Body of pancreas (tissue), 4 donors: ENCODE measurements around the gene GRN. TPM values are rescaled to one million over a fixed set of nuclear protein-coding genes. Genes with fewer than 3 reads are reported as not detected.
"Not testable (repeated sequence)": the region's sequence is repeated elsewhere in the genome, so short reads cannot be mapped to it uniquely, and the experiment has no call there.

Source experiments
- ATAC-seq: fragments of 150-250 bp; one replicate; pipeline ENCODE4 v1.9.1; 2016
- DNase-seq, 4 donors: peaks; one replicate each; pipeline ENCODE4 v3.0.0-alpha.2; 2019
- H3K27ac ChIP-seq, 4 donors: fragments of 200-600 bp; sonication (generic); 1 replicate in 3 of 4; 2 replicates in 1 of 4; pipeline versions ENCODE4 v1.5.1 to v1.6.1; 2016 to 2019; ENCODE audit warnings: mild to moderate bottlenecking in 1 of 4, mixed read lengths in 1 of 4, moderate library complexity in 1 of 4
- H3K27me3 ChIP-seq, 2 donors: fragments of 200-600 bp; sonication (generic); one replicate each; pipeline ENCODE4 v1.6.0; 2016; ENCODE audit warnings: mild to moderate bottlenecking in 1 of 2
- H3K36me3 ChIP-seq, 2 donors: fragments of 200-600 bp; sonication (generic); replicated peaks in 1 of 2; 2 replicates each; pipeline ENCODE4 v1.5.1; 2016; ENCODE audit warnings: low read depth in 2 of 2; ENCODE audit not compliant: insufficient read depth in 1 of 2
- H3K4me1 ChIP-seq: fragments of 200-600 bp; sonication (generic); one replicate; pipeline ENCODE4 v1.6.0; 2016
- H3K4me3 ChIP-seq, 2 donors: fragments of 200-600 bp; sonication (generic); 1 replicate in 1 of 2; 2 replicates in 1 of 2; pipeline ENCODE4 v1.5.1; 2016 to 2019
- H3K9me3 ChIP-seq, 3 donors: fragments of 200-600 bp; sonication (generic); 1 replicate in 2 of 3; 2 replicates in 1 of 3; pipeline ENCODE4 v1.5.1; 2016
- POLR2A ChIP-seq, 3 donors: fragments of 450-650 bp; IDR thresholded peaks; one replicate each; pipeline ENCODE4 v1.6.1; 2016; ENCODE audit warnings: antibody characterized with exemption in 3 of 3, mild to moderate bottlenecking in 2 of 3
- WGBS, 2 donors: methylation state at CpG; one replicate each; pipeline ENCODE4 v1.1.5; 2017; 5-methylcytosine and 5-hydroxymethylcytosine counted together
- intact Hi-C: fragments of 100-400 bp; cut with DNase I; formaldehyde crosslinking; loops from one replicate; pipeline ENCODE4 v1.15.1; 2023
- total RNA-seq, 2 donors: library from RNA; depleted of rRNA; stranded (reverse); fragments of >200 nt; gene quantifications; one replicate each; pipeline ENCODE4 v1.1.0, GENCODE V29; 2016
- TF ChIP-seq, protein P1 (sequence below), 7 experiments: fragments of 450-650 bp in 4 of 7; fragments of 200-600 bp in 3 of 7; sonication (generic) in 3 of 7; IDR thresholded peaks; one replicate each; pipeline ENCODE4 v1.5.1; 2016 to 2019; ENCODE audit warnings: antibody characterized with exemption in 7 of 7

Gene GRN
- total RNA-seq, 2 donors from 2014 or later = 119 to 153 TPM

DNA sequence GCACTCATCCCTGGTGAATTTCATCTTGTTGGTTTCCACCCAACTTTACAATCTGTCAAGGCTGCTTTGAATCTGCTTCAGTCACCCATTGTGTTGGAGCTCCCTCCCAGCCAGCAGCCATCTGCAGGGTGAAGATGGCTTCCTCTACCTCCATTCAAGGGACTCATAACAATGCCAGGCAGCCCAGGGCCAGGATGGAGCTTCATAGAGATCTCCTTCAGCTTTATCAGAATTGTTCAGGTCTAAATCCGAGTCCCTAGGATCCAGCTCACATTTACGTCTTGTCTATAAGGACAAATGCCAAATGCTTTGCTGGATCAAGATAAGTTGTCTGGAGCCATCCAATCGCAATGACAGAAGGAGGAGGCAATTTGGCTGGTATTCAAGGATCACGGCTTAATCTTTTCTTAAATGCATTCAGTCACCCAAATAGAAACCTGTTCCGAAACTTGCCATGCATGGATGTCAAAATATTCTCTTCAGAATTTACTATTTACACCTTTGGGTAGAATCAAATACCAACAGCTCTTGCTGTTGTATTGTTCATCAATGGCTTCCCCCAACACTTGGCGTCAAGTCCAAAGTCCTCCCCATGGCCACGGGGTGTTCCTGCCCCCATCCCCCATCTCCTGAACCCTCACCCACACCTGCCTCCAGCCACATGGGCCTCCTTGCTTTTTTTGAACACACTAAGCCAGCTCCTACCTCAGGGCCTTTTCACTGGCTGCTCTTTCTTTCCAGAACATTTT lies 22.3 kb downstream of the GRN start:
- ATAC-seq = no peak
- Histone ChIP-seq H3K9me3 (no peaks in the 10 kb centered on the region), H3K4me3 (no peak overlapping the region), H3K4me1 (peaks cover 16% of the 10 kb centered on the region), H3K36me3 (no peaks in the 10 kb centered on the region), H3K27ac (no peak overlapping the region), H3K27me3 (no peaks in the 10 kb centered on the region)
- 25 to 32% methylated on average over 7 of the region's 7 CpGs for WGBS, 2 donors
- no peak for TF ChIP-seq POLR2A (IDR thresholded peaks at IDR 0.05)
- TF ChIP-seq, protein P1, sequence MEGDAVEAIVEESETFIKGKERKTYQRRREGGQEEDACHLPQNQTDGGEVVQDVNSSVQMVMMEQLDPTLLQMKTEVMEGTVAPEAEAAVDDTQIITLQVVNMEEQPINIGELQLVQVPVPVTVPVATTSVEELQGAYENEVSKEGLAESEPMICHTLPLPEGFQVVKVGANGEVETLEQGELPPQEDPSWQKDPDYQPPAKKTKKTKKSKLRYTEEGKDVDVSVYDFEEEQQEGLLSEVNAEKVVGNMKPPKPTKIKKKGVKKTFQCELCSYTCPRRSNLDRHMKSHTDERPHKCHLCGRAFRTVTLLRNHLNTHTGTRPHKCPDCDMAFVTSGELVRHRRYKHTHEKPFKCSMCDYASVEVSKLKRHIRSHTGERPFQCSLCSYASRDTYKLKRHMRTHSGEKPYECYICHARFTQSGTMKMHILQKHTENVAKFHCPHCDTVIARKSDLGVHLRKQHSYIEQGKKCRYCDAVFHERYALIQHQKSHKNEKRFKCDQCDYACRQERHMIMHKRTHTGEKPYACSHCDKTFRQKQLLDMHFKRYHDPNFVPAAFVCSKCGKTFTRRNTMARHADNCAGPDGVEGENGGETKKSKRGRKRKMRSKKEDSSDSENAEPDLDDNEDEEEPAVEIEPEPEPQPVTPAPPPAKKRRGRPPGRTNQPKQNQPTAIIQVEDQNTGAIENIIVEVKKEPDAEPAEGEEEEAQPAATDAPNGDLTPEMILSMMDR (IDR thresholded peaks at IDR 0.05) = no peak
- no peak for DNase-seq
- intact Hi-C loops = no loop called here

DNA sequence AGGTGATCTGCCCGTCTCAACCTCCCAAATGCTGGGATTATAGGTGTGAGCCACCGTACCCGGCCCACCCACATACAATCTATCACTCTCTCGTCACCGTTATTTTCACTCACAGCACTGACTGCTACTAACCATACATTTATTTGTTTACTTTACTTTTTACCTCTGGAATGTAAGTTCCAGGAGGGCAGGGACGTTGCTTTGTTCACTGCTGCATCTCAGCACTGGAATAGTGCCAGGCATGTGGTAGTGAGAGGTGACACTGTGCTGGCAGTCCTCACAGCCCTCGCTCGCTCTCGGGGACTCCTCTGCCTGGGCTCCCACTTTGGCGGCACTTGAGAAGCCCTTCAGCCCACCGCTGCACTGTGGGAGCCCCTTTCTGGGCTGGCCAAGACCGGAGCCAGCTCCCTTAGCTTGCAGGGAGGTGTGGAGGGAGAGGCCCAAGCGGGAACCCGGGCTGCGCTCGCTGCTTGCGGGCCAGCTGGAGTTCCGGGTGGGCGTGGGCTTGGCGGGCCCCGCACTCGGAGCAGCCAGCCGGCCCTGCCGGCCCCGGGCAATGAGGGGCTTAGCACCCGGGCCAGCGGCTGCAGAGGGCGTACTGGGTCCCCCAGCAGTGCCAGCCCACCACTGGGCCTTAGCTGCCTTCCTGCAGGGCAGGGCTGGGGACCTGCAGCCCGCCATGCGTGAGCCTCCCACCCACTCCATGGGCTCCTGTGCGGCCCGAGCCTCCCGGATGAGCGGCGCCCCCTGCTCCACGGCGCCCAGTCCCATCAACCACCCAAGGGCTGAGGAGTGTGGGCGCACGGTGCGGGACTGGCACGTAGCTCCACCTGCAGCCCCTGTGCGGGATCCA lies 23.5 kb downstream of the GRN start:
- 79 to 86% methylated on average over 10 to 36 of the region's 42 CpGs for WGBS, 2 donors
- ATAC-seq, intact Hi-C loops, H3K4me1 ChIP-seq, H3K27ac ChIP-seq, H3K36me3 ChIP-seq, H3K4me3 ChIP-seq, H3K9me3 ChIP-seq, DNase-seq, H3K27me3 ChIP-seq: not testable (repeated sequence)

DNA sequence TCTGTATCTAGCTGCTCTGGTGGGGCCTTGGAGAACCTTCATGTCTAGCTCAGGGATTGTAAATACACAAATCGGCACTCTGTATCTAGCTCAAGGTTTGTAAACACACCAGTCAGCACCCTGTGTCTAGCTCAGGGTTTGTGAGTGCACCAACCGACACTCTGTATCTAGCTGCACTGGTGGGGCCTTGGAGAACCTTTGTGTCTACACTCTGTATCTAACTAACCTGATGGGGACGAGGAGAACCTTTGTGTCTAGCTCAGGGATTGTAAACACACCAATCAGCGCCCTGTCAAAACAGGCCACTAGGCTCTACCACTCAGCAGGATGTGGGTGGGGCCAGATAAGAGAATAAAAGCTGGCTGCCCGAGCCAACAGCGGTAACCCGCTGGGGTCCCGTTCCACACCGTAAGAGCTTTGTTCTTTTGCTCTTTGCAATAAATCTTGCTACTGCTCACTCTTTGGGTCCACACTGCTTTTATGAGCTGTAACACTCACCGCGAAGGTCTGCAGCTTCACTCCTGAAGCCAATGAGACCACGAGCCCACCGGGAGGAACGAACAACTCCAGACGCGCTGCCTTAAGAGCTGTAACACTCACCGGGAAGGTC lies 24.4 kb downstream of the GRN start:
- H3K4me3 ChIP-seq, ATAC-seq, H3K36me3 ChIP-seq, H3K27me3 ChIP-seq, intact Hi-C loops, H3K9me3 ChIP-seq, H3K27ac ChIP-seq, DNase-seq, H3K4me1 ChIP-seq: not testable (repeated sequence)
- WGBS, 2 donors = 49 to 55% methylated on average over 12 to 17 of the region's 17 CpGs

DNA sequence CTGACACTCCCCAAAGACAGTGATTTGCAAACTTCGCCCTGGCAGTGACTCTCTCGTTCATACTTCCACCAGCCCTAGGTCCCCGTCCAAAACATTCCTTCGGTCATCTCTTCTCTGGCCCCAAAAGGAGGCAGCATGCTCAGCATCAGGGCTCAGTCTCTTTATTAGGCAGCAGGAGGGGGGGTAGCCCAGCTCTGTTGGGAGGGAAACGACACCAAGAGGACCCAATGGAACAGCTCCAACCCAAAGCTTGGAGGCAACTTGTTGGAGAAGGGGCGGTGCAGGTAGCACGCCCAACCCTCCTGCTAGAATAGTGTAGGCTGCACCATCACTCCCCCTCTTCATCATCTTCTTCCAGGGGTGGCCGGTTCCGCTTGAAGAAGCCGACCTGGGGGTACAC lies 26.9 kb downstream of the GRN start:
- no peaks in the 10 kb centered on the region for H3K27me3 ChIP-seq
- ATAC-seq = no peak
- no peaks in the 10 kb centered on the region for H3K4me1 ChIP-seq
- H3K9me3 ChIP-seq = no peaks in the 10 kb centered on the region
- H3K27ac ChIP-seq = no peak overlapping the region
- H3K36me3 ChIP-seq = no peaks in the 10 kb centered on the region
- WGBS, 2 donors = 72% methylated on average over 10 of the region's 10 CpGs
- intact Hi-C loops = no loop called here
- TF ChIP-seq, protein P1 (IDR thresholded peaks at IDR 0.05) = no peak
- TF ChIP-seq POLR2A (IDR thresholded peaks at IDR 0.05) = no peak
- no peak overlapping the region for H3K4me3 ChIP-seq
- no peak for DNase-seq

DNA sequence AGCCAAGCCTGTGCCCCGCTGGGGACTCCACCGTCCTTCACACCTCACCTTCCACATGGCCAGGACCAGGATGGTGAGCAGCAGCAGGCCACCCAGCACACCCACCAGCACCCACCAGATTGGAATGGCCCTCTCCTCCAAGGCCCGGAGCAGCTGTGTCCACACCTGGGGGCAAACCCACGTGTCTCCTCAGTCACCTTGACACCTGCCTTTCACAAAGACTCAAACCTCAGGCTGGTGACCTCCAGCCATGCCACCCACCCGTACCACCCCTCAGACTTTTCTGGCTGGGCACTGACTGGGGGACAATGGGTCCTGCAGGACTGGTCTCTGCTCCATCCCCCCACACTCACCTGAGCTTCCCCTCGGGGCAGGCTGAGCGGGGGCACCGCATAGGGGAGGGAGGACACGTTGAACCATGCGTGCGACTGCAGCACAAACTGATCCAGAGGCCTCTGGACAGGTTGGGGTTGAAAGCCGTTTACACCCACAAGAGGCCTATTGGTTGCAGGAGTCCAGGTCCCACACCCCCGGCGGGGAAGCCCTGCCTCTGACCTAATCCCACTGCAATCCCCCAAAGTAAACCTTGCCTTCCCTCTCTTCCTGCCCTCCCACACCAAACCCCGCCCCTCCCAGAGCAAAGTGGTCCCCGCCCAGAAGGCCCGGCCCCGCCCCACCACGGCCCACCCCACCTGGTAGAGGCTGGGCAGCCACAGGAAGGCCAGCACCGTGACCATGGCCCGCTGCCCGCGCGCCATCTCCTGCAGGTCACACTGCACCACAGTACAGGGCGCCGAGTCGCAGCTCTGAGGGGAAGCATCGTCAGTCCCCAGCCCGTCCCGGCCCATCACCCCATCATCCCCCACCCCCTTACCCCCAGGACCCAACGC lies 29.4 kb downstream of the GRN start:
- ATAC-seq (no peak), DNase-seq (no peak)

More for the DNA sequence above, 29.4 kb downstream of the GRN start:
- TF ChIP-seq, protein P1 (IDR thresholded peaks at IDR 0.05) = no peak
- TF ChIP-seq POLR2A (IDR thresholded peaks at IDR 0.05) = no peak
- 29 to 31% methylated on average over 10 to 29 of the region's 31 CpGs for WGBS, 2 donors
- Histone ChIP-seq H3K27me3 (no peaks in the 10 kb centered on the region), H3K4me3 (no peak overlapping the region), H3K27ac (no peak overlapping the region), H3K4me1 (no peaks in the 10 kb centered on the region), H3K9me3 (no peaks in the 10 kb centered on the region), H3K36me3 (no peaks in the 10 kb centered on the region)
- intact Hi-C loops = no loop called here
